Panc1 (cell line): ENCODE measurements around the gene TRPC6. TPM values are rescaled to one million over a fixed set of nuclear protein-coding genes. Genes with fewer than 3 reads are reported as not detected.

Source experiments
- ATAC-seq: fragments of 200-7000 bp; cut with Tn5 transposase; 2 replicates; pipeline ENCODE4 v1.9.1; 2020; ENCODE audit warnings: mild to moderate bottlenecking, moderate library complexity
- BruUV-seq: library from RNA; stranded (reverse); fragments of 400-500 nt; replicated peaks from 2 replicates; lab custom pipeline; 2021; lab: Mats Ljungman, UMichigan
- CTCF ChIA-PET: fragments of 300-600 bp; sonication (Branson Sonifier 250); formaldehyde crosslinking; loops from one replicate; lab custom pipeline; 2022; ENCODE audit warnings: antibody characterized with exemption; lab: Charles Lee
- POLR2A ChIA-PET: fragments of 300-600 bp; sonication (Branson Sonifier 250); formaldehyde crosslinking; loops from one replicate; lab custom pipeline; 2022; ENCODE audit warnings: antibody characterized with exemption; lab: Charles Lee
- DNase-seq: peaks from one replicate; pipeline ENCODE4 v3.0.0-alpha.2; 2010; ENCODE audit warnings: low read depth, low spot score
- H3K27ac ChIP-seq: 2 replicates; pipeline ENCODE4 v1.5.1; 2011; ENCODE audit warnings: mild to moderate bottlenecking, low read length, inconsistent platforms
- H3K27me3 ChIP-seq: fragments of 200-500 bp; sonication (Bioruptor generic); 2 replicates; pipeline ENCODE4 v1.6.0; 2014; ENCODE audit warnings: low read length, inconsistent platforms; ENCODE audit not compliant: control insufficient read depth, insufficient read depth
- H3K36me3 ChIP-seq: fragments of 200-500 bp; sonication (Bioruptor generic); 2 replicates; pipeline ENCODE4 v1.5.1; 2014; ENCODE audit warnings: inconsistent platforms, mild to moderate bottlenecking, low read length, moderate library complexity; ENCODE audit not compliant: control insufficient read depth, insufficient read depth
- H3K4me1 ChIP-seq: 2 replicates; pipeline ENCODE4 v1.5.1; 2011; ENCODE audit warnings: inconsistent platforms, mild to moderate bottlenecking, low read length, moderate library complexity; ENCODE audit not compliant: control insufficient read depth, insufficient read depth
- H3K4me3 ChIP-seq, 2 experiments: 2 replicates each; pipeline ENCODE4 v1.5.1; 2011 to 2012; ENCODE audit warnings: low read depth in 2 of 2, low read length in 2 of 2, mild to moderate bottlenecking in 2 of 2, inconsistent platforms in 1 of 2, moderate library complexity in 1 of 2
- H3K9me3 ChIP-seq: fragments of 200-500 bp; sonication (Bioruptor generic); 2 replicates; pipeline ENCODE4 v1.5.1; 2014; ENCODE audit warnings: low read depth, mild to moderate bottlenecking, inconsistent platforms, low read length, moderate library complexity; ENCODE audit not compliant: control insufficient read depth, insufficient read depth
- CTCF ChIP-seq: fragments of 450-650 bp; IDR thresholded peaks from 2 replicates; pipeline ENCODE4 v1.5.1; 2017; ENCODE audit warnings: mild to moderate bottlenecking
- POLR2AphosphoS5 ChIP-seq: IDR thresholded peaks from 2 replicates; pipeline ENCODE4 v1.6.1; 2012; ENCODE audit warnings: mild to moderate bottlenecking, low read depth, low read length, moderate library complexity
- SIN3A ChIP-seq: IDR thresholded peaks from 2 replicates; pipeline ENCODE4 v1.6.1; 2012; ENCODE audit warnings: low read depth, mild to moderate bottlenecking, low read length, moderate library complexity, borderline replicate concordance; ENCODE audit not compliant: insufficient read depth
- TCF7L2 ChIP-seq: IDR thresholded peaks from 2 replicates; pipeline ENCODE4 v1.6.1; 2011; ENCODE audit warnings: mild to moderate bottlenecking, low read depth, low read length, inconsistent platforms
- in situ Hi-C: cut with HindIII; loops from 2 replicates; pipeline ENCODE4 v1.10.0; 2016; ENCODE audit warnings: low sequenced_read_pairs, low pct_unique_long_range_greater_than_20kb
- intact Hi-C: fragments of 100-400 bp; cut with micrococcal nuclease; formaldehyde crosslinking; loops from one replicate; pipeline ENCODE4 v1.10.0; 2022; ENCODE audit not compliant: unreplicated experiment
- total RNA-seq: library from RNA; stranded (reverse); gene quantifications from one replicate; pipeline ENCODE4 v1.2.1, GENCODE V29; 2021; ENCODE audit not compliant: unreplicated experiment
- TF ChIP-seq, protein P1 (sequence below), 2 experiments: IDR thresholded peaks; 2 replicates each; pipeline ENCODE4 v1.6.1; 2011 to 2012; ENCODE audit warnings: low read depth in 2 of 2, control low read depth in 1 of 2, low read length in 1 of 2, mild to moderate bottlenecking in 1 of 2, moderate library complexity in 1 of 2; ENCODE audit not compliant: insufficient read depth in 1 of 2

Gene TRPC6
- total RNA-seq, 1 experiment from 2014 or later: not detected

- no peaks in the 10 kb centered on the region for H3K36me3 ChIP-seq
- DNase-seq (no peak), ATAC-seq (no peak)
- H3K27ac ChIP-seq: no peak overlapping the region
- no peak overlapping the region for H3K4me3 ChIP-seq
- no peaks in the 10 kb centered on the region for H3K27me3 ChIP-seq
- TF ChIP-seq POLR2AphosphoS5: no peak
- TF ChIP-seq CTCF: no peak
- TF ChIP-seq SIN3A: no peak
- TF ChIP-seq, protein P1, sequence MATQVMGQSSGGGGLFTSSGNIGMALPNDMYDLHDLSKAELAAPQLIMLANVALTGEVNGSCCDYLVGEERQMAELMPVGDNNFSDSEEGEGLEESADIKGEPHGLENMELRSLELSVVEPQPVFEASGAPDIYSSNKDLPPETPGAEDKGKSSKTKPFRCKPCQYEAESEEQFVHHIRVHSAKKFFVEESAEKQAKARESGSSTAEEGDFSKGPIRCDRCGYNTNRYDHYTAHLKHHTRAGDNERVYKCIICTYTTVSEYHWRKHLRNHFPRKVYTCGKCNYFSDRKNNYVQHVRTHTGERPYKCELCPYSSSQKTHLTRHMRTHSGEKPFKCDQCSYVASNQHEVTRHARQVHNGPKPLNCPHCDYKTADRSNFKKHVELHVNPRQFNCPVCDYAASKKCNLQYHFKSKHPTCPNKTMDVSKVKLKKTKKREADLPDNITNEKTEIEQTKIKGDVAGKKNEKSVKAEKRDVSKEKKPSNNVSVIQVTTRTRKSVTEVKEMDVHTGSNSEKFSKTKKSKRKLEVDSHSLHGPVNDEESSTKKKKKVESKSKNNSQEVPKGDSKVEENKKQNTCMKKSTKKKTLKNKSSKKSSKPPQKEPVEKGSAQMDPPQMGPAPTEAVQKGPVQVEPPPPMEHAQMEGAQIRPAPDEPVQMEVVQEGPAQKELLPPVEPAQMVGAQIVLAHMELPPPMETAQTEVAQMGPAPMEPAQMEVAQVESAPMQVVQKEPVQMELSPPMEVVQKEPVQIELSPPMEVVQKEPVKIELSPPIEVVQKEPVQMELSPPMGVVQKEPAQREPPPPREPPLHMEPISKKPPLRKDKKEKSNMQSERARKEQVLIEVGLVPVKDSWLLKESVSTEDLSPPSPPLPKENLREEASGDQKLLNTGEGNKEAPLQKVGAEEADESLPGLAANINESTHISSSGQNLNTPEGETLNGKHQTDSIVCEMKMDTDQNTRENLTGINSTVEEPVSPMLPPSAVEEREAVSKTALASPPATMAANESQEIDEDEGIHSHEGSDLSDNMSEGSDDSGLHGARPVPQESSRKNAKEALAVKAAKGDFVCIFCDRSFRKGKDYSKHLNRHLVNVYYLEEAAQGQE (IDR thresholded peaks at IDR 0.05; ENCODE audit: insufficient read depth in 1 of 2, low read depth in 2 of 2, low read length in 1 of 2): no peak
- no peak for TF ChIP-seq TCF7L2
- CTCF ChIA-PET: no interaction called here
- H3K9me3 ChIP-seq: no peaks in the 10 kb centered on the region
- no peaks in the 10 kb centered on the region for H3K4me1 ChIP-seq
- intact Hi-C loops: no loop called here
- POLR2A ChIA-PET: no interaction called here
- in situ Hi-C loops: no loop called here
- BruUV-seq: no TSS peak
These were observed 16.7 kb downstream of the TRPC6 start for GRCh38 chr11:101567071-101567470.

DNA sequence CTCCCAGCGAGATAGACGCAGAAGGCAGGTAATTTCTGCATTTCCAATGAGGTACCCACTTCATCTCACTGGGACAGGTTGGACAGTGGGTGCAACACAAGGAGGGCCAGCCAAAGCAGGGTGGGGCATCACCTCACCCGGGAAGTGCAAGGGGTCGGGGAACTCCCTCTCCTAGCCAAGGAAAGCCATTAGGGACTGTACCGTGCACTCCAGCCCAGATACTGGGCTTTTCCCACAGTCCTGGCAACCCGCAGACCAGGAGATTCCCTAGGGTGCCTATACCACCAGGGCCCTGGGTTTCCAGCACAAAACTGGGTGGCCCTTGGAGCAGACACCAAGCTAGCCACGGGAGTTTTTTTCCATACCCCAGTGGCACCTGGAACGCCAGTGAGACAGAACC, 17.2 kb downstream of the TRPC6 start:
- DNase-seq (no peak), ATAC-seq (no peak)
- Histone ChIP-seq H3K4me3 (no peak overlapping the region), H3K36me3 (no peaks in the 10 kb centered on the region), H3K27me3 (no peaks in the 10 kb centered on the region), H3K27ac (no peak overlapping the region), H3K4me1 (no peaks in the 10 kb centered on the region), H3K9me3 (no peaks in the 10 kb centered on the region)
- ChIA-PET CTCF (no interaction called here), POLR2A (no interaction called here)
- in situ Hi-C loops: no loop called here
- intact Hi-C loops: no loop called here
- TF ChIP-seq, protein P1 (IDR thresholded peaks at IDR 0.05; ENCODE audit: insufficient read depth in 1 of 2, low read depth in 2 of 2, low read length in 1 of 2): no peak
- TF ChIP-seq TCF7L2: no peak
- no peak for TF ChIP-seq SIN3A
- TF ChIP-seq CTCF: no peak
- TF ChIP-seq POLR2AphosphoS5: no peak
- no TSS peak for BruUV-seq
